AG09319 (cell line): ENCODE data around the gene NELL2.

Experiments used
- DNase-seq: peaks from one replicate; pipeline ENCODE4 v3.0.0-alpha.2; 2010; ENCODE audit warnings: low read depth; ENCODE audit errors: extremely low read depth
- CTCF ChIP-seq: IDR thresholded peaks from 2 replicates; pipeline ENCODE4 v1.5.1; 2011; ENCODE audit warnings: low read depth, mild to moderate bottlenecking, inconsistent platforms, low read length, moderate library complexity

Gene NELL2

GRCh38 chr12:44558340-44559100 is 317.6 kb downstream of the NELL2 start:
- TF ChIP-seq CTCF: no peak
- no peak for DNase-seq

GRCh38 chr12:44555454-44555853 is 320.7 kb downstream of the NELL2 start:
- TF ChIP-seq CTCF: no peak
- DNase-seq: no peak

GRCh38 chr12:44551631-44552030 is 324.5 kb downstream of the NELL2 start:
- DNase-seq: no peak
- no peak for TF ChIP-seq CTCF

- no peak for TF ChIP-seq CTCF
- DNase-seq: no peak
Measured at GRCh38 chr12:44550377-44550776, 325.7 kb downstream of the NELL2 start.

GRCh38 chr12:44546060-44546459 is 330.1 kb downstream of the NELL2 start:
- no peak for DNase-seq
- TF ChIP-seq CTCF: no peak

- TF ChIP-seq CTCF: no peak
- DNase-seq: no peak
Measured at GRCh38 chr12:44544018-44544417, 332.1 kb downstream of the NELL2 start.

GRCh38 chr12:44542716-44543115 is 333.4 kb downstream of the NELL2 start:
- no peak for TF ChIP-seq CTCF
- no peak for DNase-seq
